HepG2 (cell line): ENCODE results near the gene MAOB.

Experiments used
- ARNT ChIP-seq: fragments of 450-650 bp; IDR thresholded peaks from 2 replicates; pipeline ENCODE4 v1.6.1; 2017
- PITX1 ChIP-seq: sonication (generic); formaldehyde crosslinking; IDR thresholded peaks from 2 replicates; pipeline ENCODE4 v1.5.1; 2020; ENCODE audit warnings: mild to moderate bottlenecking, missing genetic modification reagents
- ZMYM4 ChIP-seq: sonication (generic); formaldehyde crosslinking; IDR thresholded peaks from 2 replicates; pipeline ENCODE4 v1.8.1; 2023; ENCODE audit warnings: mild to moderate bottlenecking, missing genetic modification reagents
- ZNF20 ChIP-seq: sonication (generic); formaldehyde crosslinking; IDR thresholded peaks from 2 replicates; pipeline ENCODE4 v1.4.0; 2020; ENCODE audit warnings: mild to moderate bottlenecking, moderate library complexity, missing genetic modification reagents

DNA sequence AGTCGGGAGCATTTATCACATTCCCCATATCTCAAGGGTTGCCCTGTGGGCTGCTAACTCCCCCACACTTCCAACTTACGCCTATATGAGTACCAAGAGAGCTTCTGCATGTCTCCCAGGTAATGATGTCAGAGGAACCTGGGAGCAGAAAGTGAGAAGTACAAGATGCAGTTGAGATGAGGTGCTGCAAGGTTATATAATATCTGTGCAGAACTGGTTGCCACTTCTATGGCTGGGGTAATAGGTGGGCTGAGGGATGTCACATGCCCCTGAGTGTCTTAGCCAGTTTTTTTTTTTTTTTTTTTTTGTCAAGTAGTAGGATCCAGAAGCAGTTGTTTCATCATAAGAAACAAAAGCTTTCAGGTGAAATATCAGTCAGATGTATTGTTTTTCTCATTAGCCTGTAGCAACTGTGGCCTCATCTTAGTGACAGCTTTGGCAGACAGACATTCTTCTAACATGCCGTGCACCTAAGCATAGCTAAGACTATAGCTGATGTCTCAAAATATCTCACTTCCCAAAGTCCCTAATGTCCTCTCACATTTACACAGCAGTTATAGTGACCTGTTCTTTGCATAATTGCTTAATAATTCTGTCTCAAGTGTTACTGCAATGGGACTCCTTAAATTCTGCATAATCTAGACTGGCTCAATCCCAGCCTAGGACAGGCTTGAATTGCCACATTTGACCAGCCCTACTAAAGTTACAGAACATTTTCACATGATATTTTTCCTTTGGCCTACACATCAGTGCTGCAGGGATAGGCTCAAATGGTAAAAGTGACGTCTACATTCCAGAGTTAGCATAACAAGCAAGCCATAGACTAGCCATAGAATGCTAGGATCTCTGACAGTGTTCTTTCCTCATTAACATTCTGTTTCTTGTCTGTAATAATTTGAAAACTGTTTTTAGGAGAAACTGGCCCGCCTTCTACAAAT, 17.9 kb upstream of the MAOB start:
- TF ChIP-seq PITX1 (CRISPR knock-in tag) (no peak), ZNF20 (CRISPR knock-in tag) (no peak), ARNT (no peak), ZMYM4 (CRISPR knock-in tag) (no peak)
